ENCODE results near the gene CDX1. TPM values are rescaled to one million over a fixed set of nuclear protein-coding genes. Genes with fewer than 3 reads are reported as not detected.

The CDX1 gene
- total RNA-seq: 0.27 TPM
- 1 to 10 TPM in 2 of 8 donors, under 1 TPM in 6; 0.12 to 6.0 (median 0.33) TPM for polyA plus RNA-seq (ENCODE audit: insufficient read depth in 1 of 8, insufficient read length in 8 of 8, low replicate concordance in 1 of 8)
- long read RNA-seq, donor 1: 0 reads
- long read RNA-seq, donor 2: 0 reads
- long read RNA-seq, donor 3: 0 reads
- long read RNA-seq, donor 4: 0 reads
- long read RNA-seq, donor 5: 0 reads
- long read RNA-seq, donor 6: 0 reads
- long read RNA-seq, donor 7: 0 reads
- long read RNA-seq, donor 8: 0 reads
- long read RNA-seq, donor 9: 0 reads
- long read RNA-seq, donor 10: 0 reads
- long read RNA-seq, donor 11: 0 reads

DNA sequence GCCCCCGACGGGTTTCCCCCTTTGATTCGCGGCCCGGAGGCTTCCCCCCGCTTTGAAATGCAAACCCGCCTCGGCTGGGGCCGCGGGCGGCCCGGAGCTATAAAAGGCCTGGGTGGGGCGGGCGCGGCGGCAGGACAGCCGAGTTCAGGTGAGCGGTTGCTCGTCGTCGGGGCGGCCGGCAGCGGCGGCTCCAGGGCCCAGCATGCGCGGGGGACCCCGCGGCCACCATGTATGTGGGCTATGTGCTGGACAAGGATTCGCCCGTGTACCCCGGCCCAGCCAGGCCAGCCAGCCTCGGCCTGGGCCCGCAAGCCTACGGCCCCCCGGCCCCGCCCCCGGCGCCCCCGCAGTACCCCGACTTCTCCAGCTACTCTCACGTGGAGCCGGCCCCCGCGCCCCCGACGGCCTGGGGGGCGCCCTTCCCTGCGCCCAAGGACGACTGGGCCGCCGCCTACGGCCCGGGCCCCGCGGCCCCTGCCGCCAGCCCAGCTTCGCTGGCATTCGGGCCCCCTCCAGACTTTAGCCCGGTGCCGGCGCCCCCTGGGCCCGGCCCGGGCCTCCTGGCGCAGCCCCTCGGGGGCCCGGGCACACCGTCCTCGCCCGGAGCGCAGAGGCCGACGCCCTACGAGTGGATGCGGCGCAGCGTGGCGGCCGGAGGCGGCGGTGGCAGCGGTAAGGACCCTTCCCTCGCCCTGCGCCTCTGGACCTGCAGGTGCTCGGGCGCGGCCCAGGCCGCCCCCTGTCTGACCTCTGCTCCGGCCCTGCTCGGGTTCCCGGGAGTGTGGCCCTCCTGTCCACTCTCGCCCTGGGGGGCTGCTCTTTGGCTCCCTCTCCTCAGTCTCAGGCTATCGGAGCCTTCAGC is at the start of gene CDX1:
TSS of gene CDX1 (plus strand) at position 129 of the 862 bp plus-strand sequence. CDS start at position 228, 99 bp downstream.
- H3K4me3 ChIP-seq (ENCODE audit: low read length): no peak within 1 kb of the TSS
- H3K27ac ChIP-seq (ENCODE audit: low read length): peak within 1 kb of the TSS; percentile 47
- H3K27me3 ChIP-seq (ENCODE audit: control insufficient read depth, insufficient read depth, low read length): peaks cover 44% of the 10 kb centered on the region
- H3K9me3 ChIP-seq (replicated peaks; ENCODE audit: control insufficient read depth, low read depth, low read length): no peaks in the 10 kb centered on the region
- 40% methylated on average over 72 of the region's 93 CpGs for WGBS (ENCODE audit: insufficient coverage)
- H3K4me1 ChIP-seq (ENCODE audit: control insufficient read depth, insufficient read depth, low read length): peaks cover 48% of the 10 kb centered on the region
- DNase-seq: no peak
- H3K36me3 ChIP-seq (ENCODE audit: control insufficient read depth, insufficient read depth, low read length): no peaks in the 10 kb centered on the region

DNA sequence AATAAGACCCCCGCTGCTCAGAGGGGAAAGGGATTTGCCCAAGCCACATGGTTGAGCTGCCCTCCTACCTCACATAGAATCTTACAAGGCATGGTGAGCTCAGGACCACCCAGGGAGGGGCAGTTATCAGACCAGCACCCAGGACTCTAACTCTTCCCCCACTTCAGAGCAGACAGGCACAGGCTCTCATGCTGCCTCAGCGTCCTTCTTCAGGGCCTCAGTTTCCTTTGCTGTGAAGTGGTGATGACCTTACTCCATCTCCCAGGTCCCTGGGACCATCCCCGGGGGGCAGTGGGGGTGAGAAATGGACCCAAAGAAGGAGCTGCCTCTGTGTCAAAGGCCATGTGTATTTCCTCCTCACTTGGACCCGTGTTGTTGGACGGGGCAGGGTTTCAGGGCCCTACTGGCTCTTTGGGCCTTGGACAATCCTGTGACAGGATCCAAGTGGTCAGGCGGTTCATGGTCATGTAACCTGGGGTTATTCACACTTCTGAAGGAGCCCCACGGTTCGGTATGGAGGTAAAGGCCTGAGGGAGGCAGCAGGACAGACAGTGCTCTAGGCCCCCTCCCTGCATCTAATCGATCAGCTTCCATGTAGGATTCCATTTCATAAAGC is 48.5 kb upstream of the CDX1 start:
- Histone ChIP-seq H3K9me3 (replicated peaks; ENCODE audit: control insufficient read depth, low read depth, low read length) (no peaks in the 10 kb centered on the region), H3K27me3 (ENCODE audit: control insufficient read depth, insufficient read depth, low read length) (no peaks in the 10 kb centered on the region), H3K4me1 (ENCODE audit: control insufficient read depth, insufficient read depth, low read length) (peaks cover 10% of the 10 kb centered on the region), H3K36me3 (ENCODE audit: control insufficient read depth, insufficient read depth, low read length) (peaks cover 57% of the 10 kb centered on the region), H3K27ac (ENCODE audit: low read length) (no peak overlapping the region), H3K4me3 (ENCODE audit: low read length) (no peak overlapping the region)
- DNase-seq: peak; percentile 9
- 83% methylated on average over 6 of the region's 9 CpGs for WGBS (ENCODE audit: insufficient coverage)

- Histone ChIP-seq H3K4me3 (ENCODE audit: low read length) (no peak overlapping the region), H3K27me3 (ENCODE audit: control insufficient read depth, insufficient read depth, low read length) (no peaks in the 10 kb centered on the region), H3K36me3 (ENCODE audit: control insufficient read depth, insufficient read depth, low read length) (peaks cover 61% of the 10 kb centered on the region), H3K4me1 (ENCODE audit: control insufficient read depth, insufficient read depth, low read length) (peaks cover 5% of the 10 kb centered on the region), H3K9me3 (replicated peaks; ENCODE audit: control insufficient read depth, low read depth, low read length) (no peaks in the 10 kb centered on the region), H3K27ac (ENCODE audit: low read length) (no peak overlapping the region)
- WGBS (ENCODE audit: insufficient coverage): 87% methylated on average over 6 of the region's 11 CpGs
- DNase-seq: no peak
Measured at GRCh38 chr5:150118561-150119229, 47.9 kb upstream of the CDX1 start.

GRCh38 chr5:150119421-150120061 is 47.0 kb upstream of the CDX1 start:
- Histone ChIP-seq H3K4me1 (ENCODE audit: control insufficient read depth, insufficient read depth, low read length) (peaks cover 4% of the 10 kb centered on the region), H3K4me3 (ENCODE audit: low read length) (no peak overlapping the region), H3K27ac (ENCODE audit: low read length) (no peak overlapping the region), H3K27me3 (ENCODE audit: control insufficient read depth, insufficient read depth, low read length) (no peaks in the 10 kb centered on the region), H3K36me3 (ENCODE audit: control insufficient read depth, insufficient read depth, low read length) (peaks cover 62% of the 10 kb centered on the region), H3K9me3 (replicated peaks; ENCODE audit: control insufficient read depth, low read depth, low read length) (no peaks in the 10 kb centered on the region)
- WGBS (ENCODE audit: insufficient coverage): 87% methylated on average over 10 of the region's 10 CpGs
- DNase-seq: no peak

GRCh38 chr5:150120062-150120441 is 46.5 kb upstream of the CDX1 start:
- Histone ChIP-seq H3K27me3 (ENCODE audit: control insufficient read depth, insufficient read depth, low read length) (no peaks in the 10 kb centered on the region), H3K27ac (ENCODE audit: low read length) (no peak overlapping the region), H3K4me3 (ENCODE audit: low read length) (no peak overlapping the region), H3K9me3 (replicated peaks; ENCODE audit: control insufficient read depth, low read depth, low read length) (no peaks in the 10 kb centered on the region), H3K36me3 (ENCODE audit: control insufficient read depth, insufficient read depth, low read length) (peaks cover 60% of the 10 kb centered on the region), H3K4me1 (ENCODE audit: control insufficient read depth, insufficient read depth, low read length) (peaks cover 3% of the 10 kb centered on the region)
- 100% methylated on average over 1 of the region's 3 CpGs for WGBS (ENCODE audit: insufficient coverage)
- no peak for DNase-seq

- H3K36me3 ChIP-seq (ENCODE audit: control insufficient read depth, insufficient read depth, low read length): peaks cover 62% of the 10 kb centered on the region
- WGBS (ENCODE audit: insufficient coverage): 71% methylated on average over 18 of the region's 19 CpGs
- no peak for DNase-seq
Measured at GRCh38 chr5:150120617-150121447, 45.7 kb upstream of the CDX1 start.

GRCh38 chr5:150121448-150122157 is 45.0 kb upstream of the CDX1 start:
- Histone ChIP-seq H3K4me1 (ENCODE audit: control insufficient read depth, insufficient read depth, low read length) (peaks cover 3% of the 10 kb centered on the region), H3K36me3 (ENCODE audit: control insufficient read depth, insufficient read depth, low read length) (peaks cover 70% of the 10 kb centered on the region), H3K9me3 (replicated peaks; ENCODE audit: control insufficient read depth, low read depth, low read length) (no peaks in the 10 kb centered on the region), H3K4me3 (ENCODE audit: low read length) (no peak overlapping the region), H3K27me3 (ENCODE audit: control insufficient read depth, insufficient read depth, low read length) (no peaks in the 10 kb centered on the region), H3K27ac (ENCODE audit: low read length) (no peak overlapping the region)
- no peak for DNase-seq
- WGBS (ENCODE audit: insufficient coverage): 94% methylated on average over 13 of the region's 14 CpGs

More at GRCh38 chr5:150120617-150121447, 45.7 kb upstream of the CDX1 start:
- H3K27ac ChIP-seq (ENCODE audit: low read length): no peak overlapping the region
- H3K9me3 ChIP-seq (replicated peaks; ENCODE audit: control insufficient read depth, low read depth, low read length): no peaks in the 10 kb centered on the region
- H3K27me3 ChIP-seq (ENCODE audit: control insufficient read depth, insufficient read depth, low read length): no peaks in the 10 kb centered on the region
- H3K4me1 ChIP-seq (ENCODE audit: control insufficient read depth, insufficient read depth, low read length): peaks cover 3% of the 10 kb centered on the region
- no peak overlapping the region for H3K4me3 ChIP-seq (ENCODE audit: low read length)

DNA sequence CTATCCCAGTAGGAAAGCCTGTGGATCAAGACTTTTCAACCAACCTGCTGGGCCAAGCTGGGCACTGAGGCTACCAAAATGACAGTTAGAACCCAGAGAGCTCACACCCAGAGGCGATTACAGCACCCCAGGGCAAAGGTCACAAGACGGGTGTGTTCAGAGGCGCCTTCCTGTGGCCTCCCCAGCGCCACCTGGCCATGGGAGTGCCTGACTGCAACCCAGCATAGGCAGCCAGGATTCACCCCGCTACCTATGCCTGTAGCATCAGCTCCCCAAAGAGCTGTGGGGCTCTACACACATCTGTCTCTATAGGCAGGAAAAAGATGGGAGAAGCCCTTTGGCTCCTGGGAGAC is 44.4 kb upstream of the CDX1 start:
- 18% methylated on average over 1 of the region's 5 CpGs for WGBS (ENCODE audit: insufficient coverage)
- no peak overlapping the region for H3K4me3 ChIP-seq (ENCODE audit: low read length)
- no peak for DNase-seq
- H3K27me3 ChIP-seq (ENCODE audit: control insufficient read depth, insufficient read depth, low read length): no peaks in the 10 kb centered on the region
- peaks cover 74% of the 10 kb centered on the region for H3K36me3 ChIP-seq (ENCODE audit: control insufficient read depth, insufficient read depth, low read length)
- H3K9me3 ChIP-seq (replicated peaks; ENCODE audit: control insufficient read depth, low read depth, low read length): no peaks in the 10 kb centered on the region
- H3K27ac ChIP-seq (ENCODE audit: low read length): no peak overlapping the region
- peaks cover 3% of the 10 kb centered on the region for H3K4me1 ChIP-seq (ENCODE audit: control insufficient read depth, insufficient read depth, low read length)

Measured in muscle of leg (tissue), 16 donors.